HG02938 (cell line): ENCODE data around the gene CPT2.
A peak's percentile ranks its signal among the peaks of the same experiment; 100 is the strongest.

Experiments used
- ATAC-seq: cut with Tn5 transposase; IDR thresholded peaks from one replicate; pipeline ENCODE4 v1.9.1; 2021; ENCODE audit warnings: mild to moderate bottlenecking, moderate library complexity; ENCODE audit not compliant: unreplicated experiment

CPT2 gene

DNA sequence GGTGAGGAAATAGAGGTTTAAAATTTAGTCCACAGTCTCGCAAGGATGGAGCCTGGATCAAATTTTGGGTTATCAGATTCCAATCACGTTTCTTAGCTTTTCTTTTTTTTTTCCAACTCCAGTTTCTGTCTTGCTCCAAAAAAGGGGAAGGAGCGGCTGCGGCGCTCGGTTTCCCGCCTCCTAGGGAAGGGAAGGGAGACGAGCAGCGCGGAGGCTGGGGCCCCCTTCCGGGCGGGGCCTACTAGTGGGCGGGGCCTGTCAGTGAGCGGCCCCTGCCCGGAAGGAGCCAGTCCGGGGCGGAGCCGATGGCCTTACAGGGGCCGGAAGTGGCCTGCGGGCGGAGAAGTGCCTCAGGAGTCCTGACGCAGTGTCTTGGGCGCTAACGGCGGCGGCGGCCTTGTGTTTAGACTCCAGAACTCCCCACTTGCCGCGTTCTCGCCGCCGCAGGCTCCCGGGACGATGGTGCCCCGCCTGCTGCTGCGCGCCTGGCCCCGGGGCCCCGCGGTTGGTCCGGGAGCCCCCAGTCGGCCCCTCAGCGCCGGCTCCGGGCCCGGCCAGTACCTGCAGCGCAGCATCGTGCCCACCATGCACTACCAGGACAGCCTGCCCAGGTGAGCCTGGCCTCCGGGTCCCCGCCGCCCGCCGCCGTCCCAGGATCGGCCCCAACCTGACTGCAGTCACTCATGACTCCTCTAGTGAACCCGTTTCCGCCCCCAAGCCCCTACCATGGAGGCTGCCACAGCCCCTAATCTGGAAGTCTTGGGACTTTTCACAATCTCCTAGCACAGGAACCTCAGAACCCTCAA, at the start of gene CPT2:
TSS of gene CPT2 (plus strand) at position 340 of the 806 bp plus-strand sequence. CDS start at position 460, 120 bp downstream.
- peak; percentile 99 for ATAC-seq

DNA sequence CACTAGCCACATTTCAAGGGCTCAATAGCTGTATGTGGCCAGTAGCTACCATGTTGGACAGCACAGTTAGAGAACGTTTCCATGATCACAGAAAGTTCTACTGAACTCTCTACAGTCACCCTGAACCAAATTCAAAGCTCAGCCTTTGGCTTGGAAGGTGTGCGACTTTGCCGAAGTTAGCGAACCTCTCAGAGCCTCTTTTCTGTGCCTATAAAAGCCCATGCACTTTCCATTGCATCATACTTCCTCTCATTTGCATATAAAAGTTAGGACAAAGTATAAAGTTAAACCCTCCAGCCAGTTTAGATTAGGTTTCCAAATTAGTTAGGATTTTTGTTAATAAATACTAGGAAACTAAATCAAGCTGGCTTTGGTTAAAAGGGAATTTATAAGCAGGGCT, 49.5 kb upstream of the CPT2 start:
- no peak for ATAC-seq

DNA sequence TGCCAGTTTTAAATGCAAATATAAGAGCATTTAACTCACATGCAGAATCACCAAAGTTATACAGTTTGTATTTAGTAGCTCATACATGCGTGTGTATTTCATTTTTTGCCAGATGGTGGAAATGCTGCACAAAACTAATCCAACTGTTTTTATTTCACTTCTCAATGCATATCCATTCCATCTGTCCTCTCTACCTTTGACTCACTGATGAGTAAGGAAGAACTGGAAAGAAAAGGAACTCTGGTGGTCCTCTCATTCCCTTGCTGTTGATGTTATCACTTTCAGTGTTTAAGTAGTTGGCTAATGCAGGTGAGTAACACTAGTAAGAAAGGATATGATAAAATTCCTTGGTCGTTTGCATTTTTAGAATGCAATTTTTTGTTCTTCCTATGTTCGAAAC, 48.5 kb upstream of the CPT2 start:
- ATAC-seq, result no peak

DNA sequence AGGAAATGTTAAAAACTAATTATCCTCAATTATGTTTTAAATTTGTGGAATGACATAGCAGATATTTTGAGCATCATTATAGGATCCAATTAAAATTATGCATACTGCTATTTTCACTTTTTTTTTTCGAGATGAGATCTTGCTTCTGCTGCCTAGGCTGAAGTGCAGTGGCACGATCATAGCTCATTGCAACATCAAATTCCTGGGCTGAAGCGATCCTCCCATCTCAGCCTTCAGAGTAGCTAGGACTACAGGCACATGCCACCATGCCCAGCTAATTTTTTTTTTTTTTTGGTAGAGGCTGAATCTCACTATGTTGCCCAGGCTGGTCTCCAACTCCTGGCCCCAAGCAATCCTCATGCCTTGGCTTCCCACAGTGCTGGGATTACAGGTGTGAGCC, 42.9 kb upstream of the CPT2 start:
- no peak for ATAC-seq

DNA sequence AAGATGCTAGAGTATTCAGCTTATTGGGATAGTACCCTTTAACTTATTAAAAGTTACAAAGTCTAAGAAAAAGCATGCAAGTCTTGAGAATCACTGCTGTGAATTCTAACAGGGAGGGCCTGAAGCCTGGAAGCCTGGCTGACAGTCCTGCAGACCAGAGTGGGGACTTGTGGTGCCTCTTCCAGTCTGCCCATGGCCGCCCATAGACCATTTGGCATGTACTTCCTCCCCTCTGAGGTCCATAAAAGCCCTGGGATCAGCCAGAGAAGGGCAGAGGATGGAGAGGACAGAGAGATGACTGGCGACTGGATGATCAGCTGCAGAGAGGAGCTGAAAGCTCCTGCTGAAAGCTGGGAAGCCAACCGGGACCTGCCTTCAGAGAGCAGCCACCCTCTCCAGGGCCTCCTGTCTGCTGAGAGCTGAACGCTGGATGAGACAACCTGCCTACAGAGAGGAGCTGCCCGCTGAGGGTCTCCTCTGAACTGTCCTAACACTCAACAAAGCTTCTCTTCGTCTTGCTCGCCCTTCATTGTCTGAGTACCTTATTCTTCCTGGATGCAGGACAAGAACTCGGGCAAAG, 41.7 kb upstream of the CPT2 start:
- ATAC-seq, result no peak

DNA sequence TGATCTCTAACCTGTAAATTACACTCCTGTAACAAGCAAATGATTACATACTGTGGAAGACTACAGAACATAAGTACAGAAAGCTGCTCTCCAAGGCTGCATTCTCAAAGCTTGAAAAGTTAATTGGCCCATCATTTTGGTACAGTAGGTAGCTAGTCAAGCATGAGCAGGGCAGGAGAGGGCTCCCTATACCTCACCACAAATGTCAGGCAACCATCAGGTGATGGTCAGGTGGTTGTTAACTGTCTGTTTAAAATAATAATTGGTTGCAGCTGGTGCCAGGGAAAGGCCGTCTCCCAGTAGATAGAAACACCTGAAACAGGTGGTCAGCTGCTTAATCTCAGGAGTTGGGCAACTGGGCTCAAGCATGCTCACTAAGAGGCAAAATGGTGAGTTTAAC, 41.1 kb upstream of the CPT2 start:
- ATAC-seq, result no peak

DNA sequence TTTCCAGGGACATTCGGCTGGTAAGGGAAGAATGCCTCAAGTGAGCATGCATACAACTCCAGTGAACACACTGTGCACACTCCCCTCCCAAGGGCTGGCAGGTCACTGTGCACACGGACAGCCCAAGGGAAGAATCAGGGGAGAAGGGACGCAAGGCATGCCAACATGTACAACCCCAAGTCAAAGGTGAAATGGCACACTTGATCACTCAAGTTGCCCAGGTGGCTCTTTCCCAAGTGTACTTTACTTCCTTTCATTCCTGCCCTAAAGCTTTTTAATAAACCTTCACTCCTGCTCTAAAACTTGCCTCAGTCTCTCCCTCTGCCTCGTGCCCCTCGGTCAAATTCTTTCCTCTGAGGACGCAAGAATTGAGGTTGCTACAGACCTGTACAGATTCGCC, 40.7 kb upstream of the CPT2 start:
- no peak for ATAC-seq

DNA sequence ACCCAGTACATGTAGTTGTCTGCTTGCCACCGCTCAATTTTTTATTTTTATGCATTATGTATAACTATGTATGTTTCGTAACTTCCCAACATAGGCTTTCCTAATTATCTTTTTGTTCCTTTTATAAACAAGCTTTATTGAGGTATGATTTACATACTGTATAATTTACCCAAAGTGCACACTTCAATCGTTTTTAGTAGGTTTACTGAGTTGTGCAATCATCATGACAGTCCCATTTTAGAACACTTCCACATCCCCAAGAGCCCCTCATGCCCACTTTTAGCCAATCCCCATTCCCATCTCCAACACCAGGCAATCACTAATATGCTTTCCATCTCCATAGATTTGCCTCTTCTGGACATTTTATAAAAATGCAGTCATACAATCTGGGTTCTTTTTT, 39.8 kb upstream of the CPT2 start:
- no peak for ATAC-seq

DNA sequence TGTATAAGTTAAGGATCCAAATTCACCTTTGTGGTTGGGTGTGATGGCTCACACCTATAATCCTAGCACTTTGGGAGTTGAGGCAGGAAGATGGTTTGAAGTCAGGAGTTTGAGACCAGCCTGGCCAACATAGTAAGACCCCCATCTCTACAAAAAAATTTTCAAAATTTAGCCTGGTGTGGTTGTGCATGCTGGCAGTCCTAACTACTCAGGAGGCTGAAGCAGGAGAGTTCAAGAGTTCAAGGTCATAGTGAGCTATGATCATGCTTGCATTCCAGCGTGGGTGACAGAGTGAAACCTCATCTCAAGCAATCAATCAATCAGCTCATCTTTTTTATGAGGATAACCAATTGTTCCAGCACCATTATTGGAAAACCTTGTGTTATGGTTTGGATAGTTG, 37.7 kb upstream of the CPT2 start:
- ATAC-seq, result no peak

DNA sequence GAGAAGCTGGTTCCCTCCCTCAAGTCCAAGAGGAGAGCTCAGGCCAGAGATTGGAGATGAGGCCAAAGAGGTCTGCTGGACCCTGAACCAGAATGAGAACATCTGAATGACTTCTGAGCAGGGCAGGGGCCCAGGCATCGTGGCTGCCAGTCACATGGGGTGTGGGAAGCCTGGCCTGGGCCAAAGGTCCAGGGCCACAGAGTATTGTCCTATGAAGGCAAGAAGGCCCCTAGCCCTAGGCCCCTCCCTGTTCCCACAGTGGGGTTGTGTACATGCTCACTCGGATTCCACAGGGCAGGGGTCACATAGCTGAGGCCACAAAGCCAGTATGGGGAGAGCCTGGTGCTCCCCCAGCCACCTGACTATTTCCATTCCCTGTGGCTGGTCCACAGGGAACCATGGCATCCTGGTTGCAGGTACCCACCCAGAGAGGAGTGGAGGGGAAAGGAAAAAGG, 35.7 kb upstream of the CPT2 start:
- ATAC-seq, result no peak

DNA sequence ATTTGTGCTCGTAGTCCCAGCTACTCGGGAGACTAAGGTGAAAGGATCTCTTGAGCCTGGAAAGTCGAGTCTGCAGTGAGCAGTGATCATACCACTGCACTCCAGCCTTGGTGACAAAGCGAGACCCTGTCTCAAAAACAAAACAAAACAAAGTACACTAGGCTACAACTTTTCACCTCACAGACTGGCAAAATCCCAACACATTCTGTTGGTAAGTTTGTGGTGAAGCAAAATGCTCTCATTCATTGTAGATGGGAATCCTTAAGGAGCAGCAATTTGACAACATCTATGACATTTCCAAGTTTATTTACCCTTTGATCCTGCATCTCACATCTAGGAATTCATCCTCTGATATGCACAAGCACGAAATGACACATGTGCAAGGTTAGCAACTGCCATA, 34.0 kb upstream of the CPT2 start:
- ATAC-seq, result no peak

DNA sequence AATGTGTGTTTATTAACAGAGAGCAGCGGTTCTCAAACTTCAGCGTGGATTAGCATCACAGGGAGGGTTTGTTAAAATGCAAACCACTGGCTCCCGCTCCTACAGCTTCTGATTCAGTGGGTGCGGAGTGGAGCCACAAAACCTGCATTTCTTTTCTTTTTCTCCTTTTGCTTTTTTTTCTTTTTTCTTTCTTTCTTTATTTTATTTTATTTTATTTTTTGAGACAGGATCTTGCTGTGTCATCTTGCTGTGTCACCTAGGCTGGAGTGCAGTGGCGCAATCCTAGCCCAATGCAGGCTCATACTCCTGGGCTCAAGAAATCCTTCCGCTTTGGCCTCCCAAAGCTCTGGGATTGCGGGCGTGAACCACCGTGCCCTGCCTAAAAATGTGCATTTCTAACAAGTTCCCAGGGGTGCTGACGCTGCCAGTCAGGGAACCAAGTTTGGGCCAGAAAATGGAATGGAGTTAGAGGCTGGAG, 33.3 kb upstream of the CPT2 start:
- ATAC-seq, result no peak

DNA sequence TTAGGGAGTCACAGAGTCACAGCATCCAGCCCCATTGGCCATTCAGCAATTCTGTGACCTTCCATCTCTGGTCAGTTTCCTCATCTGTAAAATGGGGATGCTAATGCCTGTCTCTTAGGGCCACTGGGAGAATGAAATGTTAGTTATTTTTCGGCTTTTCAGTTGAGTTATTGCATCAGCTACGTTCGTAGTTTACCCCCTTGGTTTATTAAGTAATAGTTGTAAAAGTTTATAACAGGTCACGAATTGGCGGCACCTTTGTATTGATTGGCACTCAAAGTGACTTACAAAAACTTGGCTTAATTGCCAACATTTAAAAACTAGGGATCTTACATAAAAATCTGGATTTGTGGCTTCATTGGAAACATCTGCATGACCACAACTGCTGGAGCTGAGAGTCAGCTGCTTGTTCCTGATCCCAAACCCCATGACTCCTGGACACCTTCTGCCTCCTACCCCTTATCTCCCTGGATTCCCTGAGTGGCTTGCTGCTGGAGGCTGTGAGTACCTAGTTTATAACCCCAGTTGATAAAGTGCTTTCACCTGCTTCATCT, 31.1 kb upstream of the CPT2 start:
- ATAC-seq, result no peak

DNA sequence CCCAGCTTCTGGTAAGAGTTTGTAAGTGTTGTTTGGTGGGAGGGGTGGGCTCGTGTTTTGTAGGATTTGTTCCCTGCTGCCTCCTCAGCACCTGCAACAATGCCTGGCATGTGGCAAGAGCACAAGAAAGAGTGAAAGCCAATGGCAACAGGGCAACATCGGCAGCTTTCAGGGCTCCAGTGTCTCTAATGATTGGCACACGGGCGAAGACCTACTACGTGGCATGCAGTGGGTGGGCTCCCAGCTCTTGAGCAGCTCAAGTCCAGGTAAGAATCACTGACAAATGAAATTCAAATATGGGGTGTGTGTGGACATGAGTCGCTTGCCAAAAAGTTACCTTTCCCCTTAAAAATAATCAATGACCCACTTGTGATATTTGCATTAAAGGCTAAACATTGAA, 30.3 kb upstream of the CPT2 start:
- no peak for ATAC-seq

DNA sequence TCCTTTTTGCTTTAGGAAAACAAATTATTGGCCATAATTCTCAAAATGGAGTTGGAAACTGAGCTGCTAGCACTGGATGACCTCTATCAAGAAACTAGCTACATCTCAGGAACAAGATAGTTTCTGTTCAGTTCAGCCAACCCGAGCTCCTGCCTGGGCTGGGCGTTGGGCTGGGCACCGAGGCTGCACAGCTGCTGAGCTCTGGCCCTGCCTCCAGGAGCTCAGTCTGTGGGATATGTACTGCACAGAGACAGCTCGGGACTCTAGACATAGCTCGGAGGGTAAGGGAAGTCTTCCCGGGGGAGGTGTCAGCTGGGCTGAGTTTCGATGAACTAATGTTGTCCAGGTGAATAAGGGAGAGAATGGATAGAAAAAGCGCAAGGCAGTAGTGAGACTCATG, 29.7 kb upstream of the CPT2 start:
- no peak for ATAC-seq

DNA sequence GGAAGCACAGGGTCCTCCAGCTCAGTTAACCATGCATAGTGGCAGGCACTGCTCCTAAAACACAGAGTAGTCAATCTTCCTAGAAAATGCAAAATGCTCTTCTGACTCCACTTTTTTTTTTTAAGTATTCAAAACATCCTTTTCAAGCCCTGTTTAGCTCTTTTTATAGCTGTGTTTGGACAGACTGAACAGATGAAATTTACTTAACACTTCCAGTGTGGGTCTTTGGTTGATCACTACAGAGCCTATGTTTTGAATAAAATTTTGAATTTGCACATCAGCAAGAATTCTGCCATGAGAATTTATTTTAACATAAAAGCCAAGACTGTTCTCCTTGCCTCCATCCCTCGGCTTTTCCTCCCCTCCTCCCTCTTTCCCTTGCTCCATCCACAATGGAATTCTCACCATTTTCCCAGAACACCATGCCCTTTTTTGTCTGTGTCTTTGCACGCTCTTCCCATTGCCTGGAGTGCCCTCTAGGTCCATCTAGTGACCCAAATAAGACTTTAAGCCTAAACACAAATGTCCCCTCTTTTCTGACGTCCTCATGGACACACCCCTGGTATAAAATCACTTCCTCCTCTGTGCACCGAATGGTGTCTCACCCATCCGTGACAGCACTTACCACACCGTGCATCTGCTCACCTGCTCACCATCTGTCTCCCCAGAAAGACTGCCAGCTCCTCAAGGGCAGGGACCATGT, 24.0 kb upstream of the CPT2 start:
- no peak for ATAC-seq

DNA sequence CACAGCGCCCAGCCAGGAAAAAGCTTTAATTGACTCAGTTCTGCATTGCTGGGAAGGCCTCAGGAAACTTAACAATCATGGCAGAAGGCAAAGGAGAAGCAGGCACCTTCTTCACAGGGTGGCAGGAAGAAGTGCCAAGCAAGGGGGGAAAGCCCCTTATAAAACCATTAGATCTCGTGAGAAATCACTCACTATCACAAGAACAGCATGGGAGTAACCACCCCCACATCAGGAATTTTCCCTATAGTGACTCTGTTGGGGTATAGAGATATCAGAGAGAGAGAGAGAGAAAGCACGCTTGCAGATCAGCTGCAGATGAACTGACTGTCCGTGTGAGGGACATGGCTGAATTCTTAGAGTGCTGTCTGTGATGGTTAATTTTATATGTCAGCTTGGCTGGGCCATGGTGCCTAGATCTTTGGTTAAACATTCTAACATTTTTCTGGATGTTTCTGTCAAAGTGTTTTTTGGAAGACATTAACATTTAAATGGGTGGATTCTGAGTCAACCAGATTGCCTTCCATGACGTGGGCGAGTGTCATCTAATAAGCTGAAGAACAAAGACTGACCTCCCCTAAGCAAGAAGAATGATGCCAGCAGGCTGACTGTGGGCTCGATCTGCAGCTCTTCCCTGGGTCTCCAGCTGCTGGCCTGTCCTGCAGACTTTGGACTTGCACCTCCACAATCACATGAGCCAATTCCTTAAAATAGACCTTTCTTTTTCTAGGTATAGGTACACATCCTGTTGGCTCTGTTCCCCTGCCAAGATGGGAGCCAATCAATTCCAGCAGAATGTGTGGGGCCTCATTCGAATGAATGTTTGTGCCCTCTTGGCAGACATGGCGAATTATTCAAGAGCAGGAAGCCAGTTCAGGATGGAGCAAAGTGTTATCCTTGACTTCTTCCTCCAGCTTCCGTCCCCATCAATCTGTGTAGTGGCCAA, 21.4 kb upstream of the CPT2 start:
- no peak for ATAC-seq

DNA sequence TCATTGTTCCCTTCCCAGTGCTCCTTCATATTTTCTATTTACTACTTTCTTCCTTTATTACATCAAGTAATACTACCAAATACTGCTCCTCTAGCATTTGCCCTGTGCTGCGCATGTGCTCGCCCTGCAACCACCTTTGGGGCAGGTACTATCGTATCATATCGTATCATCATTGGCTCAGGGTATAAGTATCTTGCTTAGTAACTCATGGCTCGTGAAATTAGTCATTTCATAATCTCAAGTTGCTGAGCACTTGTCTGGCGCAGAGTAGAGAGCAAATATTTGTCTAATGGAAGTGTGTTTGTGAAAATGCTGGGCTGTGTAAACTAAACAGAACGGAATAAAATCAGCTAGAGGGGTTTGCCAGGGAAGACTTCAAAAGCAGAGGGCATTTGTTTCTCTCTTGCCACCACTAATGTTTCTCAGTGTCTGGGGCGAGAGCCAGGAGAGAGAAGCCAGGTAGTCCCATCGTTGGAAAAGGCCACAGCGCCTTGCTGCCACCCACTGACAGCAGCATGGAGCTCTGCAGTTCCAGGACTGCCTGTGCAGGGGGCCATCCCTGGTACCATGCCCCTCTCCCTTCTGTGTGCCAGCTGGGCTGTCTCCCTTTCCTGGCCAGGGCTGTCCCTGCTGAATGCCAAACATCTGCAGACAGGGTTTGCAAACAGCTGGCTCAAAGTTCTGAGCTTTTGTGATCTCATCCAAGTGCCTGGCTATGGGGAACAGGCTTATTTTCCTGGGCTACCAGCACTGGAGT, 20.0 kb upstream of the CPT2 start:
- ATAC-seq, result no peak

DNA sequence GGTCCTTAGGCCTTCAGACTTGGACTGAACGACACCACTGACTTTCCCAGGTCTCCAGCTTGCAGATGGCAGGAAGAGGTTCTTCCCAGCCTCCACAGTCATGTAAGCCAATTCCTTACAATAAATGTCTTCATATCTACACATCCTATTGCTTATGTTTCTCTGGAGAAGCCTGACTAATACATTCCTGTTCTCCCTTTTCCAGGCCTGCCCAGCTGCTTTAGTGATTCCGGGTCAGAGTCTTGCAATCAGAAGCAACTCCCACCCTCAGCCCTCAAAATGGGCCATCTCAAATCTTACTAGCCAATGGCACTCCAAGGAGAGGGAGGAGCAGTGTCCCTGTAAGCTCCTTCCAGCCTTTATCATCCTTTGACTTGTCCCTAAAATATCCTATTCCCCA, 16.4 kb upstream of the CPT2 start:
- ATAC-seq, result no peak

DNA sequence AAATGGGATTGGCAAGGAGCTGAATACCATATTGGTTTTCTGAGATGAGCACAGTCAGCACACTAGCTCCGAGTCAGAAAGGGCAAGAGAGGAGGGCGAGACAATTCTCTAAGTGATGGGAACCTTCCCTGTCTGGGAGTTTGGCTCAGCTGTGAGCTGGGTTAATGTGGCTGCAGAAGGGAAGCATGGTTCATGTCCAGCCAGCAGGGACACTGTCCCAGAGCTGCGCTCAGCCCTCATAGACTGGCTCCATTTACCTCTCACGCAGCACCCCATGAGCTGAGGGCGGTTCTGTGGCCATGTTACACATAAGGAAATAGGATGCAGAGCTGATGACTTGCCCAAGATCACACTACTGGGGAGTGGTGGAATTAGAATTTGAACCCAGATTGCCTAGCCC, 15.7 kb upstream of the CPT2 start:
- ATAC-seq, result no peak
